GM12865 (cell line): Measurements from ENCODE around the gene S100A12.

Experiments used
- DNase-seq: peaks from one replicate; pipeline ENCODE4 v3.0.0; 2010; ENCODE audit warnings: low read depth
- H3K4me3 ChIP-seq: 2 replicates; pipeline ENCODE4 v1.5.1; 2011; ENCODE audit warnings: mild to moderate bottlenecking, low read depth, low read length, control low read depth
- TF ChIP-seq, protein P1 (sequence below): IDR thresholded peaks from 2 replicates; pipeline ENCODE4 v1.5.1; 2011; ENCODE audit warnings: low read length, control low read depth, low read depth, inconsistent platforms; ENCODE audit not compliant: insufficient read depth; ENCODE audit errors: missing control alignments

The S100A12 gene

DNA sequence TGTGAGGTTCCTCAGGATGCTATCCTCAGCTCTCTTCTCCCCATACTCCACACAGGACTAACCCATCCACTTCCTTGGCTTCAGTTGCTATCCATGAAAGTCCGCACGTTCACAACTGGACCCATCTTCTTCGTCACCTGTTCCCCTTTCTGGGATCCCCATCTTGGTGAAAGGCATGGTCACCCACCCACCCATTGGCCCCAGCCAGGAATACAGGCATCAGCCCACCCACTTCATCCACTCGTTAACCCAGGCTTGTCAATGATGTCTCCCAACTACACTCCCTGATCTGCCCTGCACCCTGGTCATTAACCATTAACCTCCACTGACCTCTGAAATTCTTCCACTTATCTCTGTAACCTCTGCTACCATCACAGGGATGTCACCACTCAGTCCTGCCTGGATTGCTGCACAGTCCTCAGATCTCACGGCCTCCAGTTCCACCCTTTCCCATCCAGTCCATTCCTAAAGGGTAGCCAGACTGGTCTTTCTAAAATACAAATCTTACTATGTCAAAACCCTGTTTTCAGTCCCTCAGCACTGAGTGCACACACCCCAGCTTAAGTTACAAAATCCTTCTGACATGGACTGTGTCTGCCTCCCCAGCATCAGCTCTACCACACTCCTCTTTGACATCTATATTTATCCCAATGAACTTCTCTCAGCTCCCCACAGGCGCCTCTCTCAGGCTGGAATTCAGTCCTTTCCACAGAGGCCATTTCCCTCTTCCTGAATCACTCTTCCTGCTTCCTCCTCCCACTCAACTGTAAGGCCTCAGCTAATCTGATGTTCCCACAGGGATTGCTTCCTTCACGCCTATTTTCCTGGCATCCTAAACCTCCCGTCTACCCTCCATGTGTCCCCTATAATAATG is 37.2 kb downstream of the S100A12 start:
- no peak overlapping the region for H3K4me3 ChIP-seq
- DNase-seq = no peak
- TF ChIP-seq, protein P1, sequence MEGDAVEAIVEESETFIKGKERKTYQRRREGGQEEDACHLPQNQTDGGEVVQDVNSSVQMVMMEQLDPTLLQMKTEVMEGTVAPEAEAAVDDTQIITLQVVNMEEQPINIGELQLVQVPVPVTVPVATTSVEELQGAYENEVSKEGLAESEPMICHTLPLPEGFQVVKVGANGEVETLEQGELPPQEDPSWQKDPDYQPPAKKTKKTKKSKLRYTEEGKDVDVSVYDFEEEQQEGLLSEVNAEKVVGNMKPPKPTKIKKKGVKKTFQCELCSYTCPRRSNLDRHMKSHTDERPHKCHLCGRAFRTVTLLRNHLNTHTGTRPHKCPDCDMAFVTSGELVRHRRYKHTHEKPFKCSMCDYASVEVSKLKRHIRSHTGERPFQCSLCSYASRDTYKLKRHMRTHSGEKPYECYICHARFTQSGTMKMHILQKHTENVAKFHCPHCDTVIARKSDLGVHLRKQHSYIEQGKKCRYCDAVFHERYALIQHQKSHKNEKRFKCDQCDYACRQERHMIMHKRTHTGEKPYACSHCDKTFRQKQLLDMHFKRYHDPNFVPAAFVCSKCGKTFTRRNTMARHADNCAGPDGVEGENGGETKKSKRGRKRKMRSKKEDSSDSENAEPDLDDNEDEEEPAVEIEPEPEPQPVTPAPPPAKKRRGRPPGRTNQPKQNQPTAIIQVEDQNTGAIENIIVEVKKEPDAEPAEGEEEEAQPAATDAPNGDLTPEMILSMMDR = no peak

DNA sequence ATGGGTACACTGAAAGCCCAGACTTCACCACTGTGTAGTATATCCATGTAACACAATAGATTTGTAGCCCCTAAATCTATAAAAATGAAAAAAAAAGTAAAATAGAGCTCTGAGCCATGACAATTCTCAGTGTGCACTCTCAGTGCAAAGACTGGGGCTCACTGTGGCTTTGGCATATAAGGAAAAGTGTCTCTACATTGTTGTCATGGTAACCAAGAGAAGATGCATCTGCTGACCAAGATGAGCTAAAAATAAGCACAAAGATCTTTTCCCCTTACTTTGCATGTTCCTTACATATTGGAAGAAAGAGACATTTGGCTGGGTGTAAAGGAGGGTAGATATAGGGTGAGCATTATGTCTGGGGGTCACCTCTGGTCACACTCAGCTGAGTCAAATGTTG is 38.8 kb downstream of the S100A12 start:
- TF ChIP-seq, protein P1 = no peak
- DNase-seq = no peak
- no peak overlapping the region for H3K4me3 ChIP-seq

DNA sequence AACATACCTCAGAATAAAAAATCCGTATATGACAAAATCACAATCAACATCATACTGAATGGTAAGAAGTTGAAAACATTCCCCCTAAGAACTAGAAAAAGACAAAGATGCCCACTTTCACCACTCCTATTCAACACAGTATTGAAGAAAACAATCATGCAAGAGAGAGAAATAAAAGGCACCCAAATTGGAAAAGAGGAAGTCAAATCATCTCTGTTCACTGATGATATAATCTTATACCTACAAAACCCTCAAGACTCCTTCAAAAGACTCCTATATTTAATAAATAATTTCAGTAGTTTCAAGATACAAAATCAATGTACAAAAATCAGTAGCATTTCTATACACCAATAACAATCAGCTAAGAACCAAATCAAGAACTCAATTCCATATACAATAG is 41.5 kb downstream of the S100A12 start:
- H3K4me3 ChIP-seq = no peak overlapping the region
- TF ChIP-seq, protein P1 = no peak
- no peak for DNase-seq

DNA sequence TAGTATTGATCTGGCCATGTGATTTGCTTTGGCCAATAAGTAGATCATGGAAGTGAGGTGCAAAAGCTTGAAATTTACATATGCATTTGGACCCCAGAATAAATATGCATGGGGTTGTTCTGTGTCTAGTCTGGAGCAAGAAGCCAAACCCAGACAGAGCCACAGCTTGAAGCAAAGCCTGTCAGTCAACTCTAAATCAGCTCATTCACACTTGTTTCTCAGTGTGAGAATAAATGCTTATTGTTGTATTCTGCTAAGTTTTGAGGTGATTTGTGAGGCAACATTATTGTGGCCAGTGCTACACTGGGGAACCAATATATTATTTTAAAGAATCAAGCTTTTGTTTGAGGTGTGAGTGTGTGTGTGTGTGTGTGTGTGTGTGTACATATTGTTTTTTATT is 50.5 kb downstream of the S100A12 start:
- TF ChIP-seq, protein P1 = no peak
- H3K4me3 ChIP-seq = no peak overlapping the region
- no peak for DNase-seq
